ENCODE results near the gene CCND1. TPM values are rescaled to one million over a fixed set of nuclear protein-coding genes. Genes with fewer than 3 reads are reported as not detected.

The CCND1 gene
- total and polyA plus RNA-seq, 12 donors: 12.1 to 149 (median 80.7) TPM

DNA sequence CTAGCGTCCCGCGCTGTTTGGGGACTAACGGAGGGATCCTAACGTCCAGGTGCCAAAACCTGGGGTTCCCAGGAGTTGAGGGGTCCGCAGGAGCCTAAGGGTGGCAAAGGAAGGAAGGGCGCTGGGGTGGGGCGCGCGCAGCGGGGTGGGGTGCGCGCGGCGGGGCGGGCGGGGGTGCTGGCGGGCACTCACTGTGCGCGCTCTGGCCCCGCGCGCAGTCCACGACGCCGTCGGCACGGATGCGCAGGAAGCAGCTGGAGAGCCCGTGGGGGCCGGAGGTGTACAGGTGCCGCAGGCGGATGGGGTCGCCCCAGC, 62.5 kb downstream of the CCND1 start:
- TF ChIP-seq, protein P1, sequence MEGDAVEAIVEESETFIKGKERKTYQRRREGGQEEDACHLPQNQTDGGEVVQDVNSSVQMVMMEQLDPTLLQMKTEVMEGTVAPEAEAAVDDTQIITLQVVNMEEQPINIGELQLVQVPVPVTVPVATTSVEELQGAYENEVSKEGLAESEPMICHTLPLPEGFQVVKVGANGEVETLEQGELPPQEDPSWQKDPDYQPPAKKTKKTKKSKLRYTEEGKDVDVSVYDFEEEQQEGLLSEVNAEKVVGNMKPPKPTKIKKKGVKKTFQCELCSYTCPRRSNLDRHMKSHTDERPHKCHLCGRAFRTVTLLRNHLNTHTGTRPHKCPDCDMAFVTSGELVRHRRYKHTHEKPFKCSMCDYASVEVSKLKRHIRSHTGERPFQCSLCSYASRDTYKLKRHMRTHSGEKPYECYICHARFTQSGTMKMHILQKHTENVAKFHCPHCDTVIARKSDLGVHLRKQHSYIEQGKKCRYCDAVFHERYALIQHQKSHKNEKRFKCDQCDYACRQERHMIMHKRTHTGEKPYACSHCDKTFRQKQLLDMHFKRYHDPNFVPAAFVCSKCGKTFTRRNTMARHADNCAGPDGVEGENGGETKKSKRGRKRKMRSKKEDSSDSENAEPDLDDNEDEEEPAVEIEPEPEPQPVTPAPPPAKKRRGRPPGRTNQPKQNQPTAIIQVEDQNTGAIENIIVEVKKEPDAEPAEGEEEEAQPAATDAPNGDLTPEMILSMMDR (IDR thresholded peaks at IDR 0.05): no peak
- no peak for TF ChIP-seq POLR2A (IDR thresholded peaks at IDR 0.05)
- 1 to 3% (median 2%) methylated on average over 18 to 34 of the region's 34 CpGs; no CpG with 5 or more reads in 1 of the 4 donors for WGBS, 4 donors
- Histone ChIP-seq H3K4me3 (no peak overlapping the region), H3K9me3 (replicated peaks in 1 of 3) (no peaks in the 10 kb centered on the region), H3K36me3 (replicated peaks in 1 of 2) (no peaks in the 10 kb centered on the region), H3K27me3 (peaks cover 62% of the 10 kb centered on the region), H3K27ac (no peak overlapping the region), H3K4me1 (replicated peaks in 1 of 2) (peaks cover 0 to 9% of the 10 kb centered on the region in 2 donors)
- no peak for DNase-seq
- intact Hi-C loops (cut with DNase I): no loop called here

Other genes starting within 250 kb of the CCND1 start
- gene LINC01488, start 159.5 kb upstream of the CCND1 start, total RNA-seq: not detected
- gene LINC01488, start 159.5 kb upstream of the CCND1 start, polyA plus RNA-seq: not detected
- 10 to 100 TPM; 10.9 to 41.3 (median 21.3) TPM for gene LTO1, start 34.2 kb downstream of the CCND1 start, total RNA-seq
- 10 to 100 TPM; 23.0 to 52.5 (median 38.4) TPM for gene LTO1, start 34.2 kb downstream of the CCND1 start, polyA plus RNA-seq
- not detected for gene FGF19, start 62.9 kb downstream of the CCND1 start, total RNA-seq
- gene FGF19, start 62.9 kb downstream of the CCND1 start, polyA plus RNA-seq: not detected
- not detected for gene FGF4, start 134.2 kb downstream of the CCND1 start, total RNA-seq
- gene FGF4, start 134.2 kb downstream of the CCND1 start, polyA plus RNA-seq: not detected
- not detected for gene FGF3, start 178.3 kb downstream of the CCND1 start, total RNA-seq
- gene FGF3, start 178.3 kb downstream of the CCND1 start, polyA plus RNA-seq: not detected